DOHH2 (cell line): Measurements from ENCODE around the gene TMEM123.

Experiments
- H3F3A ChIP-seq: fragments of 200-600 bp; sonication (generic), shearing (Covaris generic); 2 replicates; pipeline ENCODE4 v1.6.0; 2016; ENCODE audit warnings: antibody characterized with exemption, mild to moderate bottlenecking; ENCODE audit not compliant: control insufficient read depth, insufficient read depth
- H3K27ac ChIP-seq: fragments of 200-600 bp; sonication (generic); 2 replicates; pipeline ENCODE4 v1.5.1; 2014; ENCODE audit warnings: low read depth, mild to moderate bottlenecking, low read length, moderate library complexity
- H3K27me3 ChIP-seq: fragments of 200-600 bp; sonication (generic); 2 replicates; pipeline ENCODE4 v1.6.1; 2014; ENCODE audit warnings: mild to moderate bottlenecking, low read length, mixed read lengths; ENCODE audit not compliant: control insufficient read depth
- H3K36me3 ChIP-seq: fragments of 200-600 bp; sonication (generic); 2 replicates; pipeline ENCODE4 v1.6.1; 2014; ENCODE audit warnings: mild to moderate bottlenecking, low read length, moderate library complexity, mixed read lengths; ENCODE audit not compliant: control insufficient read depth
- H3K4me1 ChIP-seq: fragments of 200-600 bp; sonication (generic); 2 replicates; pipeline ENCODE4 v1.6.1; 2014; ENCODE audit warnings: mild to moderate bottlenecking, low read length, mixed read lengths; ENCODE audit not compliant: control insufficient read depth
- H3K4me2 ChIP-seq: fragments of 200-600 bp; sonication (generic); 2 replicates; pipeline ENCODE4 v1.6.0; 2014; ENCODE audit warnings: mild to moderate bottlenecking, low read length, moderate library complexity
- H3K4me3 ChIP-seq: fragments of 200-600 bp; sonication (generic); 2 replicates; pipeline ENCODE4 v1.5.1; 2014; ENCODE audit warnings: mild to moderate bottlenecking, low read length, mixed read lengths
- H3K79me2 ChIP-seq: fragments of 200-600 bp; sonication (generic); 2 replicates; pipeline ENCODE4 v1.6.1; 2014; ENCODE audit warnings: mild to moderate bottlenecking, low read length, mixed read lengths; ENCODE audit not compliant: control insufficient read depth
- H3K9me2 ChIP-seq: fragments of 200-600 bp; sonication (generic); replicated peaks from 2 replicates; pipeline ENCODE4 v1.6.1; 2014; ENCODE audit warnings: mild to moderate bottlenecking, low read length, mixed read lengths; ENCODE audit not compliant: control insufficient read depth
- H3K9me3 ChIP-seq: fragments of 200-600 bp; sonication (generic); 2 replicates; pipeline ENCODE4 v1.6.1; 2014; ENCODE audit warnings: antibody characterized with exemption, low read length, mixed read lengths; ENCODE audit not compliant: control insufficient read depth, insufficient read depth
- H4K20me1 ChIP-seq: fragments of 200-600 bp; sonication (generic); 2 replicates; pipeline ENCODE4 v1.6.0; 2014; ENCODE audit warnings: low read depth, mild to moderate bottlenecking, antibody characterized with exemption, low read length, moderate library complexity; ENCODE audit not compliant: control insufficient read depth, insufficient read depth
- CTCF ChIP-seq: fragments of 200-600 bp; sonication (generic); IDR thresholded peaks from one replicate; pipeline ENCODE4 v1.5.1; 2014; ENCODE audit warnings: antibody characterized with exemption, mild to moderate bottlenecking, low read depth, low read length; ENCODE audit not compliant: poor library complexity, severe bottlenecking
- EZH2phosphoT487 ChIP-seq: fragments of 200-600 bp; sonication (generic); IDR thresholded peaks from 2 replicates; pipeline ENCODE4 v1.6.1; 2017; ENCODE audit warnings: borderline replicate concordance, mild to moderate bottlenecking, antibody characterized with exemption, low read length, moderate library complexity, mixed read lengths

TMEM123 gene

GRCh38 chr11:102479733-102480132 lies 27.2 kb upstream of the TMEM123 start:
- TF ChIP-seq EZH2phosphoT487 (no peak), CTCF (no peak)
- no peaks in the 10 kb centered on the region; the same call in 1 of the 2 replicates for H3K36me3 ChIP-seq
- H3F3A ChIP-seq = no peaks in the 10 kb centered on the region
- H3K4me3 ChIP-seq = no peak overlapping the region
- no peaks in the 10 kb centered on the region for H3K9me3 ChIP-seq
- no peaks in the 10 kb centered on the region for H3K27me3 ChIP-seq
- no peak overlapping the region for H3K4me2 ChIP-seq
- H3K79me2 ChIP-seq = no peaks in the 10 kb centered on the region
- H3K4me1 ChIP-seq = peaks cover 44% of the 10 kb centered on the region
- no peak overlapping the region for H3K27ac ChIP-seq
- no peaks in the 10 kb centered on the region for H4K20me1 ChIP-seq
- no peaks in the 10 kb centered on the region for H3K9me2 ChIP-seq

- Histone ChIP-seq H4K20me1 (no peaks in the 10 kb centered on the region), H3F3A (no peaks in the 10 kb centered on the region), H3K9me2 (no peaks in the 10 kb centered on the region), H3K9me3 (no peaks in the 10 kb centered on the region), H3K36me3 (no peaks in the 10 kb centered on the region; the same call in 1 of the 2 replicates), H3K4me1 (peaks cover 54% of the 10 kb centered on the region), H3K27ac (no peak overlapping the region), H3K79me2 (no peaks in the 10 kb centered on the region), H3K4me3 (no peak overlapping the region), H3K4me2 (no peak overlapping the region), H3K27me3 (no peaks in the 10 kb centered on the region)
- TF ChIP-seq CTCF (no peak), EZH2phosphoT487 (no peak)
These were observed 26.2 kb upstream of the TMEM123 start for GRCh38 chr11:102478673-102479299.

- TF ChIP-seq EZH2phosphoT487 (no peak), CTCF (no peak)
- H3K4me1 ChIP-seq = peaks cover 59% of the 10 kb centered on the region
- H3K9me3 ChIP-seq = no peaks in the 10 kb centered on the region
- no peaks in the 10 kb centered on the region for H3K27me3 ChIP-seq
- no peaks in the 10 kb centered on the region; the same call in 1 of the 2 replicates for H3K36me3 ChIP-seq
- no peaks in the 10 kb centered on the region for H3K79me2 ChIP-seq
- peak overlapping the region; percentile 29 for H3K4me3 ChIP-seq
- peak overlapping the region; percentile 47 for H3K4me2 ChIP-seq
- peak overlapping the region; percentile 58 for H3K27ac ChIP-seq
- no peaks in the 10 kb centered on the region for H3K9me2 ChIP-seq
- no peaks in the 10 kb centered on the region for H3F3A ChIP-seq
- no peaks in the 10 kb centered on the region for H4K20me1 ChIP-seq
These were observed 24.2 kb upstream of the TMEM123 start for GRCh38 chr11:102476812-102477211.
